Activated CD4-positive, alpha-beta T cell treated with anti-CD3 and anti-CD28 coated beads, Interleukin-2, amount 50 U/mL, for 48 hours (primary cell): ENCODE results near the gene UBE2L3.

Experiments
- DNase-seq, 2 experiments: peaks; one replicate each; pipeline ENCODE4 v3.0.0-alpha.2; 2020

Gene UBE2L3

GRCh38 chr22:21646608-21647590 is 79.4 kb downstream of the UBE2L3 start:
- DNase-seq, result peak; percentile 78 to 85

- no peak for DNase-seq
Observed at GRCh38 chr22:21650280-21650679, 82.8 kb downstream of the UBE2L3 start.

- DNase-seq, result no peak
Observed at GRCh38 chr22:21650823-21651520, 83.5 kb downstream of the UBE2L3 start.

GRCh38 chr22:21651521-21652009 is 84.1 kb downstream of the UBE2L3 start:
- no peak for DNase-seq

- DNase-seq, result peak; percentile 88 to 92
Observed at GRCh38 chr22:21652010-21652546, 84.6 kb downstream of the UBE2L3 start.

GRCh38 chr22:21652547-21653545 is 85.3 kb downstream of the UBE2L3 start:
- no peak for DNase-seq

GRCh38 chr22:21657020-21657359 is 89.5 kb downstream of the UBE2L3 start:
- no peak for DNase-seq

GRCh38 chr22:21657360-21658032 is 90.0 kb downstream of the UBE2L3 start:
- peak; percentile 82 to 84 for DNase-seq

GRCh38 chr22:21659864-21660525 is 92.5 kb downstream of the UBE2L3 start:
- no peak for DNase-seq

- no peak for DNase-seq
Observed at GRCh38 chr22:21660904-21661303, 93.4 kb downstream of the UBE2L3 start.

GRCh38 chr22:21661991-21662390 is 94.5 kb downstream of the UBE2L3 start:
- no peak for DNase-seq

- DNase-seq, result no peak
Observed at GRCh38 chr22:21663738-21664137, 96.2 kb downstream of the UBE2L3 start.

GRCh38 chr22:21665047-21665851 is 97.7 kb downstream of the UBE2L3 start:
- no peak for DNase-seq

GRCh38 chr22:21666786-21667185 is 99.3 kb downstream of the UBE2L3 start:
- no peak for DNase-seq

GRCh38 chr22:21669026-21669425 is 101.5 kb downstream of the UBE2L3 start:
- no peak for DNase-seq

GRCh38 chr22:21672107-21672629 is 104.7 kb downstream of the UBE2L3 start:
- DNase-seq, result no peak
